ENCODE data around the gene FAM3A. TPM values are rescaled to one million over a fixed set of nuclear protein-coding genes. Genes with fewer than 3 reads are reported as not detected.
A peak's percentile ranks its signal among the peaks of the same experiment; 100 is the strongest.

FAM3A gene
- total RNA-seq, 2 experiments from 2014 or later = 17.8 to 21.4 TPM

DNA sequence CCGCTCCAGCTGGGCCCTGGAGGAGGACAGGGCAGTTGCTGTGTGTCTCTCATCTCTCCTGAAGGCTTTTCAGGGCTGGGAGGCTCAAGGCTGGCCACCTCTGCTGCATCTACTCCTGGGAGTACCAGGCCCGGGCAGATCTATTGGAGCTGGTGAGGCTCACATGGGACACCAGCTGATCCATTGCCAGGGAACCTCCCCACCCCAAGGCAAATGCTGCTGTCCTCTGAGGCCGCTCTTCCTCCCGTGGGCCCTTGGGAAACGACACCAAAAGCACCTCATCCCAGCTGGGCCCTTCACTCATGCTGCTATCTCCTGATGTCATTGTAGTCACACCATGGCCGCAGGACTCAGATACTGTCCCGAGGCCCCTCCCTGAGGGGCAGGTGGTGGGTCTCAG lies 33.2 kb downstream of the FAM3A start:
- peaks cover 22% of the 10 kb centered on the region for H3K4me1 Mint-ChIP-seq (ENCODE audit: low read depth)
- no peaks in the 10 kb centered on the region for H3K9me3 Mint-ChIP-seq
- peaks cover 8% of the 10 kb centered on the region for H3K36me3 Mint-ChIP-seq (ENCODE audit: low read depth)
- no peak overlapping the region for H3K4me3 Mint-ChIP-seq
- CTCF ChIA-PET = no interaction called here
- intact Hi-C loops (cut with micrococcal nuclease) = no loop called here
- H3K27me3 Mint-ChIP-seq (ENCODE audit: low read depth) = no peaks in the 10 kb centered on the region
- H3K27ac Mint-ChIP-seq = no peak overlapping the region
- DNase-seq = no peak

DNA sequence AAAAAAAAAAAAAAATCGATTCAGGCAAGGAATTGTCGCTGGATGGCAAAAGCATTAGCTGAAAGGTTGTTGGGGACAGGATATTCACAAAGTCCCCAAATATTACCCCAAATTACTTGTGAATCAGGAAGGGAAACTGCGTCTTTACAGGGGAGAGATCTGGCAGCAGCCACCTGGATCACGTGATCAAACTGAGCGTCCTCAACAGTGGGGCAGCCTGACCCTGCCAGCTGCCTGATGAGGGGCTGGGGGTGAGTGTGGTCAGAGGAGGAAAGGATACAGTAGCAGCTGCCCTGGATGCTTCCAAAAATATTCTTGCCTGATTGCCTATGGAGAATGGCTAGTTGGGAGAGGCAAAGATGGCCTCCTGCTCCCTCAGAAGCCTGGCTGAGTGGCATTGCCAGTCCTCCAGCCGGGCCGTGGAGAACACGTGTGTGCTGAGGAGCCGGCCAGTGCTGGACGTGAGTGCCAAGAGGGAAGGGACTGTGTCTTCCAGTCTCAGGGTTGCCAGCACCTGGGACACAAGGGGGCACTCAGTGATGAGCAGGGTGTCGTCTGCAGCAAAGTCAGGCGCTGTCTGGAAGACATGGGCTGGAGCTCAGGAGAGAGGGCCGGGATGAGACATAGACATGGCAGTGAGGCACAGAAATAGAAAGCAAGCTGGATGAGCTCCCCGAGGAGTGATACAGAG lies 34.0 kb downstream of the FAM3A start:
- Mint-ChIP-seq H3K4me1 (ENCODE audit: low read depth) (peaks cover 28% of the 10 kb centered on the region), H3K36me3 (ENCODE audit: low read depth) (peaks cover 6% of the 10 kb centered on the region), H3K9me3 (no peaks in the 10 kb centered on the region), H3K27me3 (ENCODE audit: low read depth) (no peaks in the 10 kb centered on the region), H3K4me3 (no peak overlapping the region), H3K27ac (no peak overlapping the region)
- CTCF ChIA-PET = no interaction called here
- intact Hi-C loops (cut with micrococcal nuclease) = no loop called here
- DNase-seq = no peak

DNA sequence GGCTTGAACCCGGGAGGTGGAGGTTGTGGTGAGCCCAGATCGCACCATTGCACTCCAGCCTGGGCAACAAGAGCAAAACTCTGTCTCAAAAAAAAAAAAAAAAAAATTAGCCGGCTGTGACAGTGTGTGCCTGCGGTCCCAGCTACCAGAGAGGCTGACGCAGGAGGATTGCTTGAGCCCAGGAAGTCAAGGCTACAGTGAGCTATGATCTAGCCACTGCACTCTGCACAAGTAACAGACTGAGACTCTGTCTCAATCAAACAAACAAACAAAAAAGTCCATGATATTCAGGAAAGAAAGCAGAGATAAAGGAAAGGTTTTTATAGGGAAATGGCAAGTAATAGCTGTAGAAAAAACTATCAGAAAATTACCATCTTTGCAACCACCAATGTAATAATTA lies 34.8 kb downstream of the FAM3A start:
- peaks cover 34% of the 10 kb centered on the region for H3K4me1 Mint-ChIP-seq (ENCODE audit: low read depth)

DNA sequence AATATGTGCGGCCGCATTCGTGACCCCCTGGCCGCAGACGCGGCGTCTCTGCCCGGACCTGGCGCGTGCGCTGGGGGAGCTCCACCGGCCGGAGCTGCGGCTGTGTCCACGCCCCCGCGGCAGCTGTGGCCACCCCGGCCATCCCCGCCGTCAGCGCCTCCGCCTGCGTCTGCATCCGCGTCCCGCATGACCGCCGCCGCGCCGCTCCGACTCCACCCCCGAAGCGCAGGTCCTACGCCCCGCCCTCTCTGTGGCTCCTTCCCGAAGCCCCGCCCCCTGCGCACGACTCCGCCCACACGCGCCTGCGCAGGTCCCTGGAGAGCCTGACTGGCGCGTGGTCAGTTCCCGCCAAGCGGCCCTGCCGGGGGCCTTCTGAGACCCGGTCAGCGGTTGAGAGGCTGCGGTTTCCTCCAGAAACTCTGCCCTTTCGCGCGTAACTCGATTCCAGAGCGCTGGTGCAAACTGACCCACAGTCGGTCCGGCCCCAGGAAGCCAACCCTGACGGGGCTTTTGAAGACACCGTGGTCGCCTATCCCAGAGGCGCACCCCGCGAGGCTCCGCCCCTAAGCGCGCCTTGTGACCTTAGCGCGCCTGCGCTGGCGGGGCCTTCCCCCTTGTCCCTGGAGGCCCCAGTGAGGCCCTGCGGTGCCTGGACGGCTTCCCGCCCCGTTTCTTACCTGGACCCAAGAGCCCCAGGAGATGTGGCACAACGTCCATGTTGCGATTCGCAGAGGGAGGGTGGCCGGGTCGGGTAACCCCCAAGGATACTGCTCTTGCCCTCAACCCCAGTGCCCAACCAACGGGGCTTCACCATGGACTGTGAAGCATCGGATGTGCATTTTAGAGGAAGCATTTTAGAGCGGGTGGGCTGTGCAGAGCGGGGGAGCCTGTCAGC lies 37.1 kb downstream of the FAM3A start, which contains the start of gene LAGE3:
LAGE3 (minus strand) TSS at position 554 of the 895 bp plus-strand sequence; CDS start at position 188, 366 bp downstream.
- Mint-ChIP-seq H3K9me3 (no peaks in the 10 kb centered on the region), H3K4me1 (ENCODE audit: low read depth) (peaks cover 30% of the 10 kb centered on the region), H3K27ac (peak within 1 kb of the TSS; percentile 94), H3K27me3 (ENCODE audit: low read depth) (no peaks in the 10 kb centered on the region), H3K4me3 (peak within 1 kb of the TSS; percentile 83), H3K36me3 (ENCODE audit: low read depth) (peaks cover 4% of the 10 kb centered on the region)
- intact Hi-C loops (cut with micrococcal nuclease) = loop anchor here (1.0 to 5.0 kb wide), 8 partner anchors 11 to 507 kb away; partner anchors contain the start of genes ATP6AP1, FAM3A, FAM50A and HCFC1
- DNase-seq = peak; percentile 95
- CTCF ChIA-PET = interaction anchor here (0.6 kb wide), 1 partner anchor 48 kb away, joined by 3 read pairs; no protein-coding TSS in a partner anchor

More for the DNA sequence above, 34.8 kb downstream of the FAM3A start:
- intact Hi-C loops (cut with micrococcal nuclease) = no loop called here
- DNase-seq = no peak
- CTCF ChIA-PET = no interaction called here
- Mint-ChIP-seq H3K9me3 (no peaks in the 10 kb centered on the region), H3K27me3 (ENCODE audit: low read depth) (no peaks in the 10 kb centered on the region), H3K36me3 (ENCODE audit: low read depth) (peaks cover 6% of the 10 kb centered on the region), H3K27ac (no peak overlapping the region), H3K4me3 (no peak overlapping the region)

DNA sequence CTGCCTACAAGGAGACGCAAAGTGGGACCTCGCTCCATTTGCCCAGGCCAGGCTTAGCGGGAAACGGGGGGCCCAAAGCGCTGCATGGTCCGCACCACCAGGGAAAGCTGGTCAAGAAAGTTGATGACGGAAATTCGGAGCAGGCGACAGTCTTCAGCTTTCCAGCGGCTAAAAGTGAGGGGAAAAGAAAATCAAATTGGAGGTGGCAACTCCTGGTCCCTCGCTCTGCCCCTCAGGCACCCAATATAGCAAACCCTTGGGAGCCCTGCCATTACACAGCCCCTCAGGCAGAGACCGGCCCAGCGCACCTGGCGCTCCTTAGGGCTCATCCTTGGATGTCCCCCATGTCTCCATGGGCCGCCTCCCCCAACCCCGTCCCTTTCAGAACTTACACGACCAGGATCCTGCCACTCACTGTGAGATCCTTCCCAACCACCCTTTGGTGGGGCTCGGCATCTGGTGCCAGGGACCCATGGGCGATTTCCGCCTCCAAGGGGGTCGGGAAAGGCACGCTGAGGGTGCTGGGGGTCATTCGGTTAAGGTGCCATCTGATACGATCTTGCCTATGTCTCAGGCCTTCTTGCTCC lies 38.0 kb downstream of the FAM3A start:
- Mint-ChIP-seq H3K4me3 (peak overlapping the region; percentile 83), H3K27ac (peak overlapping the region; percentile 66), H3K27me3 (ENCODE audit: low read depth) (no peaks in the 10 kb centered on the region), H3K4me1 (ENCODE audit: low read depth) (peaks cover 24% of the 10 kb centered on the region), H3K9me3 (no peaks in the 10 kb centered on the region), H3K36me3 (ENCODE audit: low read depth) (peaks cover 1% of the 10 kb centered on the region)
- CTCF ChIA-PET = interaction anchor here (0.6 kb wide), 1 partner anchor 17 kb away, joined by 3 read pairs; no protein-coding TSS in a partner anchor
- no peak for DNase-seq
- intact Hi-C loops (cut with micrococcal nuclease) = loop anchor here (1.0 to 5.0 kb wide), 7 partner anchors 19 to 506 kb away; partner anchors contain the start of genes ATP6AP1, FAM3A, FAM50A and HCFC1

DNA sequence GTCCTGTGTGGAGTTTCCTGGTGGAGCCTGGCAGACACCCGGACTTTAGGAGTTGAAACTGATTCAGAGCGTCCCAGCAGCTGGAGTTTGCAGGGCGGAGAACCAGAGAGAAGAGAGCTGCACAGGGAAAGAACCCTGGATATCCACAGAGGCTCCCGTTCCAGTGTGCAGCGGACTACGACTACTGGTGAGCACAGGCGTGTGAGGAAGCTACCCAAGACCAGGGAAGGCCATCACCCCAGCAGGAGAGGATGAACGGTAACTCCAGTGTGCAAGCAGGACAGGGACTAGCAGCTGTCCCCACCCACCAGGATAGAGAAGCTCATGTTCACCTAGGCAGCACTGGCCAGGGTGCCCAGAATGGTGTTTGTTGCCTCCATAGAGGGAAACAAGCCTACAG lies 39.2 kb downstream of the FAM3A start:
- H3K4me3 Mint-ChIP-seq = no peak overlapping the region
- no peak overlapping the region for H3K27ac Mint-ChIP-seq
- no peak for DNase-seq
- H3K9me3 Mint-ChIP-seq = no peaks in the 10 kb centered on the region
- peaks cover 24% of the 10 kb centered on the region for H3K4me1 Mint-ChIP-seq (ENCODE audit: low read depth)
- intact Hi-C loops (cut with micrococcal nuclease) = loop anchor here (5.0 kb wide), 3 partner anchors 35 to 505 kb away; partner anchors contain the start of genes FAM50A, HCFC1, RPL10 and TMEM187
- H3K36me3 Mint-ChIP-seq (ENCODE audit: low read depth) = no peaks in the 10 kb centered on the region
- no peaks in the 10 kb centered on the region for H3K27me3 Mint-ChIP-seq (ENCODE audit: low read depth)
- CTCF ChIA-PET = interaction anchor here (0.6 to 1.3 kb wide), 4 partner anchors 25 to 93 kb away, joined by 3 to 5 read pairs (median 4); no protein-coding TSS in a partner anchor

DNA sequence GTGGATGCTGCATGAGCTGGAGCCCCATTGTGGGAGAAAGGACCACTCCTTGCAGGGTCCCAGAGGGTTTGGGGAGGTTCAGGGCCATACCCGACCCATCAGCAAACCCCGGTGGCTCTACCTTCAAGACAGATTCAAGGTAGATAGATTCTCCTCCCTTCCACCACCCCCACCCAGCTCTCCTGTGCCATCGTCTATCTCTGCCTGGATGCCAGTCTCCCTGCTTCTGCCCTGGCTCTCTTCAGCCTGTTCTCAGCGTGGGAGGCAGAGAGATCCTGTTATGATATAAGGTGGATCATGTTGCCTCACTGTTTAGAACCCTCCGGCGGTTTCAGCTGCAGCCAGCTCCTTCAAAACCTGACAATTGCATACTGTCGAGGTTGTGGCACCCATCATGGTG lies 42.3 kb downstream of the FAM3A start:
- Mint-ChIP-seq H3K36me3 (ENCODE audit: low read depth) (peaks cover under 1% of the 10 kb centered on the region), H3K9me3 (no peaks in the 10 kb centered on the region), H3K4me3 (no peak overlapping the region), H3K27me3 (ENCODE audit: low read depth) (no peaks in the 10 kb centered on the region), H3K4me1 (ENCODE audit: low read depth) (peaks cover 22% of the 10 kb centered on the region), H3K27ac (peak overlapping the region; percentile 69)
- CTCF ChIA-PET = no interaction called here
- intact Hi-C loops (cut with micrococcal nuclease) = no loop called here
- DNase-seq = no peak

DNA sequence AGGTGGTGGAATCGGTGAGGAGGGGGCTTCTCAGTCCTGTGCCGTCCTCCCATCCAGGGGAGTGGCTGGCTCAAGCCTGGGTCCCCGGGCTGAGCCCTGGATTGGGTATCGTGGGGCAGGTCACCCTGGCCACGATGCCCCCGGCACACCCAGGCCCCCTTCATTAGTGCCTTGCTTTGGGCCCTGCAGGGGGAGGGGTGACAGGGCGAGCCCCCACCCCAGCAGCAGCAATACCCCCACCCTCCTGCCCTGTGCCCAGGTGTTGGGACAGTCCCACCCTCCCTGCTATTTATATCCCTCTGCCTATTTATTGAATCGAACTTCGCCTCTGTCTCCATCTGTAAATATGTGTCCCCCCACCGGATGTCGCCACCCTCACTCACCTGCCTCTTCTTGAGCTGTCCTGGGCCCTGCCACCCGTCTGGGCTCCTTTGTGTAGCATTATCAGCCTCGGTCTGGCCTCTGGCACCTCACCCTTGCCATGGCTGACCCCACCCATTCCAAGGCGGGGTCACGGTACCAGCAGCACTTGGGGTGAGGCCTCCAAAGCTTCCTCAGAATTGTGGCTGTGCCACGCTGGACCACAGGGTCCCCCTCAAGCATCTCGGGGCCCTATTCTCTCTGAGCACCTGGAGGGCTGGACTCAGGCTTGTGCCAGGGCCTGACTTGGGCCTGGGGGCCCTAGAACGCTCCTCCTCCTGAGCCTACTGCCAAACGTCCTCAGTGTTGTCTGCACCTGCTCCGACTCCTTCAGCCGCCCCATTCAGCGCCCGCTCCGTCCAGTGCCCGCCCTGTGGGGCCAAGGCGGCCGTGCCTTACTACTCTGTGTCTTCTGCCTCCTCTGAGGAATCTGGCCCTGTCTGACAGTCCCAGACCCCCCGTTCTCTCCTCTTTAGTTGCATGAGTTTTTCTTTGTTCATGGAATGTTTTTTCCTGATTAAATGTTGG lies 43.1 kb downstream of the FAM3A start:
- no peak for DNase-seq
- intact Hi-C loops (cut with micrococcal nuclease) = no loop called here
- Mint-ChIP-seq H3K27me3 (ENCODE audit: low read depth) (no peaks in the 10 kb centered on the region), H3K4me3 (no peak overlapping the region), H3K4me1 (ENCODE audit: low read depth) (peaks cover 18% of the 10 kb centered on the region), H3K36me3 (ENCODE audit: low read depth) (peaks cover 2% of the 10 kb centered on the region), H3K27ac (peak overlapping the region; percentile 69), H3K9me3 (no peaks in the 10 kb centered on the region)
- CTCF ChIA-PET = no interaction called here

DNA sequence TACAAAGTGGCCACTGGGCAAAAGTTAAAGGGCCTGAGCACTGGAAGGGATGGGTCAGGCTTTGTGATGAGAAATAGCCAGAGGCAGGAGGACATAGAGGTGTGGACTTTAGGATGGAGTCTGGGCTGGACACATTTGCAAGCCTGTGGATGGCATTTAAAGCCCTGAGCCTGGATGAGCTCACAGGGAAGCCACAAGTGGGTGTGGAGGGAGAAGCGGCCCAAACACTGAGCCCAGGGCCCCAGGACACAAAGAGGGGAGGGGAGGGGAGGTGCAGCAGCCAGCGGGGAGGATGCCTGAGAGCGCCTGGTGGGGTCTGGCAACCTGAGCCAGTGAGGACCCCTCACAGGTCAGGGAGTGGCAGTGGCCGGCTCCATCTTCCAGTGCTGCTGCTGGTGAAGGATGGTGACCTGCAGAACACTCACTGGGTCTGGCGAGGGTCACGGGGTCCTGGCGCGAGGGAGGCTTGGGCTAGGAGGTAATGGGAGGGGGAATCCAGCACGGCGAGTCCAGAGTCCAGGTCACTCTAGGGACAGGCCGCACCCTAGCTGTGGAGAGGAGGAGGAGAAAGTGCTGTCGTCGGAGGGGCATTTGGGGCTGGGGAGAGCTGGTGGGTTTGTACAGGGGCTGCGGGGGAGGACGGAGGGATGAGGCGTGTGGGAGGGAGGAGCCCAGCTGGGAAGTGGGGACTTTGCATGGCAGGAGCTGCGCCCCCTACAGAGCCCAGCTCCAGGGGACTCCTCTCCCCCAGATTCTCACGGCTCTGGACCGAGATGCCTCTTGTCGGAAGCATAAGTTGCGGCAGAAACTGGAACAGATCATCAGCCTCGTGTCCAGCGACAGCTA lies 44.0 kb downstream of the FAM3A start:
- Mint-ChIP-seq H3K4me1 (ENCODE audit: low read depth) (peaks cover 11% of the 10 kb centered on the region), H3K4me3 (no peak overlapping the region), H3K27me3 (ENCODE audit: low read depth) (no peaks in the 10 kb centered on the region), H3K9me3 (no peaks in the 10 kb centered on the region), H3K27ac (no peak overlapping the region), H3K36me3 (ENCODE audit: low read depth) (peaks cover 2% of the 10 kb centered on the region)
- CTCF ChIA-PET = no interaction called here
- DNase-seq = no peak
- intact Hi-C loops (cut with micrococcal nuclease) = no loop called here

DNA sequence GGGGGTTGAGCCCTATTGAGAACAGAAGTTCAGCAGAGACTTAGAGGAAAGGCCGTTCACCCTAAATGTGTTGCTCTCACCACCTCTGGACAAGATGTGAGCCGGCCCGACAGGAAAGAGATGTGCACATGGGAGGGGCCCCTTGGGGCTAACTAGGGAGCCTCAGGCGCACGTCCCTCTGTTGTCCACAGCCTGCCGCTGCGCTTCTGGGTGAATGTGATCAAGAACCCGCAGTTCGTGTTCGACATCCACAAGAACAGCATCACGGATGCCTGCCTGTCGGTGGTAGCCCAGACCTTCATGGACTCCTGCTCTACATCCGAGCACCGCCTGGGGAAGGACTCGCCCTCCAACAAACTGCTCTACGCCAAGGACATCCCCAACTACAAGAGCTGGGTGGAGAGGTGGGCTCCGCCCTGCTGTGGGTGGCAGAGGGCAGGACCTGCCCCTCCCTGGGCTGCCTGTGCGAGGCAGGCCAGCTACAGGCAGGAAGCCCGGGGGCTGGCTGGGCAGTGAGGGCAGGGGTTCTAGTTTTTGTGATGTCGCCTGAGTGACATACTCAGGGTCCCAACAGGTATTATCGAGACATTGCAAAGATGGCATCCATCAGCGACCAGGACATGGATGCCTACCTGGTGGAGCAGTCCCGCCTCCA lies 45.0 kb downstream of the FAM3A start:
- H3K4me1 Mint-ChIP-seq (ENCODE audit: low read depth) = peaks cover 4% of the 10 kb centered on the region
- H3K27ac Mint-ChIP-seq = no peak overlapping the region
- H3K27me3 Mint-ChIP-seq (ENCODE audit: low read depth) = no peaks in the 10 kb centered on the region
- peaks cover 2% of the 10 kb centered on the region for H3K36me3 Mint-ChIP-seq (ENCODE audit: low read depth)
- DNase-seq = no peak
- intact Hi-C loops (cut with micrococcal nuclease) = no loop called here
- no peak overlapping the region for H3K4me3 Mint-ChIP-seq
- CTCF ChIA-PET = no interaction called here
- H3K9me3 Mint-ChIP-seq = no peaks in the 10 kb centered on the region
